ENCODE data around the gene LMTK3. TPM values are rescaled to one million over a fixed set of nuclear protein-coding genes. Genes with fewer than 3 reads are reported as not detected.

The LMTK3 gene
- total and polyA plus RNA-seq, 2 of the 13 experiments (the other 11 are each of a cell fraction or from before 2014, with no cell fraction given): 0.18 to 0.29 TPM

- TF ChIP-seq HNRNPK (IDR thresholded peaks at IDR 0.05; ENCODE audit: low read depth, low read length, poor library complexity, severe bottlenecking): no peak
- TF ChIP-seq ARHGAP35 (CRISPR knock-in tag; IDR thresholded peaks at IDR 0.05; ENCODE audit: borderline replicate concordance): 0 out of 2 replicates have a peak, but pooled peaks have one; percentile 42
- TF ChIP-seq, protein P1, sequence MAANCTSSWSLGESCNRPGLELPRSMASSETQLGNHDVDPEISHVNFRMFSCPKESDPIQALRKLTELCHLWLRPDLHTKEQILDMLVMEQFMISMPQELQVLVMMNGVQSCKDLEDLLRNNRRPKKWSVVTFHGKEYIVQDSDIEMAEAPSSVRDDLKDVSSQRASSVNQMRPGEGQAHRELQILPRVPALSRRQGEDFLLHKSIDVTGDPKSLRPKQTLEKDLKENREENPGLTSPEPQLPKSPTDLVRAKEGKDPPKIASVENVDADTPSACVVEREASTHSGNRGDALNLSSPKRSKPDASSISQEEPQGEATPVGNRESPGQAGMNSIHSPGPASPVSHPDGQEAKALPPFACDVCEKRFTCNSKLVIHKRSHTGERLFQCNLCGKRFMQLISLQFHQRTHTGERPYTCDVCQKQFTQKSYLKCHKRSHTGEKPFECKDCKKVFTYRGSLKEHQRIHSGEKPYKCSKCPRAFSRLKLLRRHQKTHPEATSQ (CRISPR knock-in tag; IDR thresholded peaks at IDR 0.05; ENCODE audit: borderline replicate concordance): 0 out of 2 replicates have a peak, but pooled peaks have one; percentile 33
- TF ChIP-seq SALL2 (CRISPR knock-in tag; IDR thresholded peaks at IDR 0.05): 0 out of 2 replicates have a peak, but pooled peaks have one; percentile 23
- TF ChIP-seq POGK (CRISPR knock-in tag; conservative IDR thresholded peaks at IDR 0.05): peak; percentile 71; the same call in 1 of the 2 replicates
- TF ChIP-seq SMARCE1 (IDR thresholded peaks at IDR 0.05; ENCODE audit: borderline replicate concordance): no peak
- 0 out of 2 replicates have a peak, but pooled peaks have one; percentile 22 for TF ChIP-seq ZNF589 (CRISPR knock-in tag; conservative IDR thresholded peaks at IDR 0.05)
- TF ChIP-seq ELF3 (CRISPR knock-in tag; IDR thresholded peaks at IDR 0.05): 0 out of 2 replicates have a peak, but pooled peaks have one; percentile 25
- TF ChIP-seq ZSCAN25 (CRISPR knock-in tag; IDR thresholded peaks at IDR 0.05): peak; percentile 16; the same call in 1 of the 2 replicates
- TF ChIP-seq, protein P2, sequence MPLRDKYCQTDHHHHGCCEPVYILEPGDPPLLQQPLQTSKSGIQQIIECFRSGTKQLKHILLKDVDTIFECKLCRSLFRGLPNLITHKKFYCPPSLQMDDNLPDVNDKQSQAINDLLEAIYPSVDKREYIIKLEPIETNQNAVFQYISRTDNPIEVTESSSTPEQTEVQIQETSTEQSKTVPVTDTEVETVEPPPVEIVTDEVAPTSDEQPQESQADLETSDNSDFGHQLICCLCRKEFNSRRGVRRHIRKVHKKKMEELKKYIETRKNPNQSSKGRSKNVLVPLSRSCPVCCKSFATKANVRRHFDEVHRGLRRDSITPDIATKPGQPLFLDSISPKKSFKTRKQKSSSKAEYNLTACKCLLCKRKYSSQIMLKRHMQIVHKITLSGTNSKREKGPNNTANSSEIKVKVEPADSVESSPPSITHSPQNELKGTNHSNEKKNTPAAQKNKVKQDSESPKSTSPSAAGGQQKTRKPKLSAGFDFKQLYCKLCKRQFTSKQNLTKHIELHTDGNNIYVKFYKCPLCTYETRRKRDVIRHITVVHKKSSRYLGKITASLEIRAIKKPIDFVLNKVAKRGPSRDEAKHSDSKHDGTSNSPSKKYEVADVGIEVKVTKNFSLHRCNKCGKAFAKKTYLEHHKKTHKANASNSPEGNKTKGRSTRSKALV (CRISPR knock-in tag; IDR thresholded peaks at IDR 0.05): peak; percentile 86
- 0 out of 2 replicates have a peak, but pooled peaks have one; percentile 4 for TF ChIP-seq RXRB (CRISPR knock-in tag; IDR thresholded peaks at IDR 0.05; ENCODE audit: borderline replicate concordance)
- no peak for TF ChIP-seq ZBTB33 (CRISPR knock-in tag; IDR thresholded peaks at IDR 0.05)
- TF ChIP-seq YEATS4 (CRISPR knock-in tag; IDR thresholded peaks at IDR 0.05; ENCODE audit: borderline replicate concordance): 0 out of 2 replicates have a peak, but pooled peaks have one; percentile 29
- no peak for TF ChIP-seq ZNF878 (CRISPR knock-in tag; IDR thresholded peaks at IDR 0.05)
- TF ChIP-seq ZNF547 (CRISPR knock-in tag; IDR thresholded peaks at IDR 0.05): 0 out of 2 replicates have a peak, but pooled peaks have one; percentile 50
- TF ChIP-seq ADNP (CRISPR knock-in tag; IDR thresholded peaks at IDR 0.05): peak; percentile 61; the same call in 1 of the 2 replicates
- no peak for TF ChIP-seq PRPF4 (IDR thresholded peaks at IDR 0.05; ENCODE audit: low read depth, low read length, poor library complexity, severe bottlenecking)
- 0 out of 2 replicates have a peak, but pooled peaks have one; percentile 25 for TF ChIP-seq ZBTB7B (CRISPR knock-in tag; IDR thresholded peaks at IDR 0.05)
- peak; percentile 76 for TF ChIP-seq ZNF501 (CRISPR knock-in tag; IDR thresholded peaks at IDR 0.05)
- peak; percentile 33; the same call in 1 of the 2 replicates for TF ChIP-seq ZNF768 (CRISPR knock-in tag; IDR thresholded peaks at IDR 0.05)
Observed at GRCh38 chr19:48513289-48514122, 1.9 kb upstream of the LMTK3 start (continued).

All from HepG2 (cell line).